Left colon (tissue), 2 donors: ENCODE data around the gene PCAT7. TPM values are rescaled to one million over a fixed set of nuclear protein-coding genes. Genes with fewer than 3 reads are reported as not detected.
"Not testable (repeated sequence)": the region's sequence is repeated elsewhere in the genome, so short reads cannot be mapped to it uniquely, and the experiment has no call there.

ENCODE experiments used
- ATAC-seq: fragments of 200-7000 bp; cut with Tn5 transposase; one replicate; pipeline ENCODE4 v1.9.1; 2020; ENCODE audit warnings: mild to moderate bottlenecking, moderate library complexity
- DNase-seq, 2 donors: peaks; one replicate each; pipeline ENCODE4 v3.0.0-alpha.2; 2020
- intact Hi-C, 2 donors: fragments of 100-400 bp; cut with DNase I in 1 of 2; cut with micrococcal nuclease in 1 of 2; formaldehyde crosslinking; loops; one replicate each; pipeline versions ENCODE4 v1.11.2 to v1.14.0; 2022; cut with DNase I, micrococcal nuclease
- total RNA-seq, 2 donors: library from RNA; stranded (reverse); fragmentation: NEBNext Ultra II Directional; extraction: Animal tissue kit (Norgen Biotek cat#: 25700); gene quantifications; one replicate each; pipeline ENCODE4 v1.2.1, GENCODE V29; 2021
- donor health status: DM: no; HTN: no; CAD: no.
- donor health status: DM: yes; HTN: yes; CAD: no.

The PCAT7 gene
- total RNA-seq, 2 donors from 2014 or later: 1.9 to 3.4 TPM

- intact Hi-C loops: no loop called here
- DNase-seq (peak; percentile 80), ATAC-seq (peak; percentile 83)
These were observed 1.6 kb upstream of the PCAT7 start for GRCh38 chr9:94553029-94553938.

- intact Hi-C loops: no loop called here
These were observed 825 bp upstream of the PCAT7 start for GRCh38 chr9:94554078-94554438.

GRCh38 chr9:94557376-94557775, 2.5 kb downstream of the PCAT7 start:
- ATAC-seq (no peak), DNase-seq (no peak)
- intact Hi-C loops: no loop called here

More at GRCh38 chr9:94554078-94554438, 825 bp upstream of the PCAT7 start:
- peak; percentile 64 for ATAC-seq
- DNase-seq: peak; percentile 75 to 76

GRCh38 chr9:94560237-94560636, 5.4 kb downstream of the PCAT7 start:
- intact Hi-C loops: no loop called here
- no peak for ATAC-seq
- no peak for DNase-seq

GRCh38 chr9:94563548-94563947, 8.7 kb downstream of the PCAT7 start:
- intact Hi-C loops: no loop called here
- no peak for DNase-seq
- peak; percentile 71 for ATAC-seq

GRCh38 chr9:94564279-94564678, 9.4 kb downstream of the PCAT7 start:
- intact Hi-C loops, ATAC-seq, DNase-seq: not testable (repeated sequence)

- DNase-seq (no peak), ATAC-seq (no peak)
- intact Hi-C loops: no loop called here
These were observed 11.7 kb downstream of the PCAT7 start for GRCh38 chr9:94566550-94566949.

GRCh38 chr9:94567271-94567670, 12.4 kb downstream of the PCAT7 start:
- no peak for ATAC-seq
- intact Hi-C loops: no loop called here

GRCh38 chr9:94568250-94568889, 13.5 kb downstream of the PCAT7 start:
- no peak for ATAC-seq
- DNase-seq: no peak
- intact Hi-C loops: no loop called here

More at GRCh38 chr9:94567271-94567670, 12.4 kb downstream of the PCAT7 start:
- DNase-seq: no peak

GRCh38 chr9:94568972-94569712, 14.3 kb downstream of the PCAT7 start:
- intact Hi-C loops: no loop called here
- ATAC-seq (no peak), DNase-seq (no peak)

- intact Hi-C loops: no loop called here
- ATAC-seq (no peak), DNase-seq (no peak)
These were observed 21.2 kb downstream of the PCAT7 start for GRCh38 chr9:94576131-94576530.

GRCh38 chr9:94577036-94577435, 22.2 kb downstream of the PCAT7 start:
- ATAC-seq: peak; percentile 86
- intact Hi-C loops: no loop called here
- no peak for DNase-seq

- no peak for ATAC-seq
- no peak for DNase-seq
These were observed 22.7 kb downstream of the PCAT7 start for GRCh38 chr9:94577571-94577970.

GRCh38 chr9:94581728-94582127, 26.8 kb downstream of the PCAT7 start:
- DNase-seq (no peak), ATAC-seq (no peak)
- intact Hi-C loops: no loop called here

More at GRCh38 chr9:94577571-94577970, 22.7 kb downstream of the PCAT7 start:
- intact Hi-C loops: no loop called here

GRCh38 chr9:94584555-94584954, 29.7 kb downstream of the PCAT7 start:
- DNase-seq (no peak), ATAC-seq (no peak)
- intact Hi-C loops: no loop called here

- ATAC-seq (no peak), DNase-seq (no peak)
- intact Hi-C loops: no loop called here
These were observed 31.4 kb downstream of the PCAT7 start for GRCh38 chr9:94586316-94586715.

- no peak for DNase-seq
These were observed 31.9 kb downstream of the PCAT7 start for GRCh38 chr9:94586814-94587213.

GRCh38 chr9:94588681-94589080, 33.8 kb downstream of the PCAT7 start:
- ATAC-seq (no peak), DNase-seq (no peak)
- intact Hi-C loops: no loop called here

More at GRCh38 chr9:94586814-94587213, 31.9 kb downstream of the PCAT7 start:
- intact Hi-C loops: no loop called here
- ATAC-seq: no peak

- DNase-seq, intact Hi-C loops, ATAC-seq: not testable (repeated sequence)
These were observed 36.2 kb downstream of the PCAT7 start for GRCh38 chr9:94591046-94591545.
